HEK293T (cell line): Measurements from ENCODE around the gene BRD2.

Experiments
- ARNT ChIP-seq: fragments of 450-650 bp; IDR thresholded peaks from 2 replicates; pipeline ENCODE4 v1.6.1; 2017; ENCODE audit warnings: mild to moderate bottlenecking
- BHLHE40 ChIP-seq: fragments of 450-650 bp; IDR thresholded peaks from 2 replicates; pipeline ENCODE4 v1.6.1; 2016; ENCODE audit warnings: mild to moderate bottlenecking, moderate library complexity, borderline replicate concordance
- FOXA1 ChIP-seq: fragments of 450-650 bp; IDR thresholded peaks from 2 replicates; pipeline ENCODE4 v1.6.1; 2016; ENCODE audit warnings: mild to moderate bottlenecking
- L3MBTL2 ChIP-seq: fragments of 450-650 bp; conservative IDR thresholded peaks from 2 replicates; pipeline ENCODE4 v1.6.1; 2016; ENCODE audit warnings: mild to moderate bottlenecking
- SP1 ChIP-seq: fragments of 450-650 bp; IDR thresholded peaks from 2 replicates; pipeline ENCODE4 v1.6.1; 2017
- SUZ12 ChIP-seq: fragments of 450-650 bp; IDR thresholded peaks from 2 replicates; pipeline ENCODE4 v1.6.1; 2016; ENCODE audit warnings: mild to moderate bottlenecking
- ZNF384 ChIP-seq: fragments of 450-650 bp; IDR thresholded peaks from 2 replicates; pipeline ENCODE4 v1.6.1; 2016

DNA sequence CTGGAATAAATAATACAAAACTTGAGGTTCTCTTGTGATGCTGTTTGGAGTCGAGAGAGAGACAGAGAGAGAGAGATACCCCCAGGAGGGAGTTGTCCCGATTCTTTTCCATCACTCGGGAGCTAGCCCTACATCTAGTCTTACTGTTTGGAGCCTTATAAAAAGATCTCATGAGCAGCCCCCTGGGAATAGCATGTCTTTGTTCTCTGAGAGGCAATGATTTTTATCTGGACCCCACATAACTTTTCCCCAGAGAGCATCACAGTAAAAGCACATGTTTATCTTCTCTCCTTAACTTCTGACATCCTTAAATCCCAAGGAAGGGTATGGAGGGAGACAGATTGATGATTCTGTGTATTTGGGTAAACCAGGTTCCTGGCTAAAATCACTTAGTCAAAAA is 61.9 kb downstream of the BRD2 start:
- TF ChIP-seq SP1 (no peak), ZNF384 (no peak), BHLHE40 (no peak), FOXA1 (no peak), L3MBTL2 (no peak), SUZ12 (no peak), ARNT (no peak)
